Peyer's patch (tissue), 4 donors: Measurements from ENCODE around the gene TACC2.

Source experiments
- POLR2A ChIP-seq, 2 donors: fragments of 450-650 bp; IDR thresholded peaks; one replicate each; pipeline ENCODE4 v1.5.1; 2017; ENCODE audit warnings: antibody characterized with exemption in 2 of 2, mild to moderate bottlenecking in 2 of 2, moderate library complexity in 2 of 2
- TF ChIP-seq, protein P1 (sequence below), 6 experiments: fragments of 450-650 bp in 4 of 6; fragments of 200-600 bp in 2 of 6; sonication (generic) in 1 of 6; IDR thresholded peaks; one replicate each; pipeline ENCODE4 v1.5.1; 2017 to 2019; ENCODE audit warnings: antibody characterized with exemption in 6 of 6, mild to moderate bottlenecking in 3 of 6, moderate library complexity in 1 of 6

DNA sequence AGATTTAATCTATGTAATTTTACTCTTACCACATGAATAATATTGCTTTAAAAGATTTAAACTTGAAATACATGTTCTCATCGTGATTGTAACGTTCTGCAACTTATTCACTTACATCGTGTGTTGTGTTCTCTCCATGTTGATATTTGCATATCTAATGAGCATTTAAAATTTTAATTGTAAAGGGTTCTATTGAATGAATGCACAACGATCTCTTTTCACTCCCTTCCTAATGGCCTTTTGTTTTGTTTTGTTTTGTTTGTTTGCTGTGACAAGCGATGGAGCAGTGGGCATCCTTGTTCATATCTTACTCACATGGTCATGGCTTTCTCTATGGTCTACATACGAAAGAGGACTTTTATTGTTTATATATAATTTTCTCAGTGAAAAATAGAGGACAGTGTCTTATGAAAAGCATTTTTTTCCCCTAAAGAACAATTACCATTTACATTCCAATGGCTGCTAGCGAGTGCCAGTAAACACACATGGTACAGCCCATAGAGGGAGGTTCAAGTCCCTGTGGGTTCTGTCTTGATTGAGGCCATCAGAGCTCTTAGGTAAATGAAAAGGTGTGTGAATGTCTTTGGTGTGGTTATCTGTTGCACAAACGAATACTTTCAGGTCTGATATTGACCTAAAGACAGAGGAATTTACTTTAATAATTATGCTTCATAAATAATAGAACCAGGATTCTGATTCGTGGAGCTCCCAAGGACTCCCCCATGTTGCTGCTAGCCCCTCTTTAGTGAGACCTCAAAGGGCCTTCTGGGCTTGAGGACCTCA is 314.5 kb downstream of the TACC2 start:
- TF ChIP-seq, protein P1, sequence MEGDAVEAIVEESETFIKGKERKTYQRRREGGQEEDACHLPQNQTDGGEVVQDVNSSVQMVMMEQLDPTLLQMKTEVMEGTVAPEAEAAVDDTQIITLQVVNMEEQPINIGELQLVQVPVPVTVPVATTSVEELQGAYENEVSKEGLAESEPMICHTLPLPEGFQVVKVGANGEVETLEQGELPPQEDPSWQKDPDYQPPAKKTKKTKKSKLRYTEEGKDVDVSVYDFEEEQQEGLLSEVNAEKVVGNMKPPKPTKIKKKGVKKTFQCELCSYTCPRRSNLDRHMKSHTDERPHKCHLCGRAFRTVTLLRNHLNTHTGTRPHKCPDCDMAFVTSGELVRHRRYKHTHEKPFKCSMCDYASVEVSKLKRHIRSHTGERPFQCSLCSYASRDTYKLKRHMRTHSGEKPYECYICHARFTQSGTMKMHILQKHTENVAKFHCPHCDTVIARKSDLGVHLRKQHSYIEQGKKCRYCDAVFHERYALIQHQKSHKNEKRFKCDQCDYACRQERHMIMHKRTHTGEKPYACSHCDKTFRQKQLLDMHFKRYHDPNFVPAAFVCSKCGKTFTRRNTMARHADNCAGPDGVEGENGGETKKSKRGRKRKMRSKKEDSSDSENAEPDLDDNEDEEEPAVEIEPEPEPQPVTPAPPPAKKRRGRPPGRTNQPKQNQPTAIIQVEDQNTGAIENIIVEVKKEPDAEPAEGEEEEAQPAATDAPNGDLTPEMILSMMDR (IDR thresholded peaks at IDR 0.05), result no peak
- no peak for TF ChIP-seq POLR2A (IDR thresholded peaks at IDR 0.05)
